ENCODE results near the gene BRINP1. TPM values are rescaled to one million over a fixed set of nuclear protein-coding genes. Genes with fewer than 3 reads are reported as not detected.

The BRINP1 gene
- total RNA-seq, 2 experiments from 2014 or later, result not detected

DNA sequence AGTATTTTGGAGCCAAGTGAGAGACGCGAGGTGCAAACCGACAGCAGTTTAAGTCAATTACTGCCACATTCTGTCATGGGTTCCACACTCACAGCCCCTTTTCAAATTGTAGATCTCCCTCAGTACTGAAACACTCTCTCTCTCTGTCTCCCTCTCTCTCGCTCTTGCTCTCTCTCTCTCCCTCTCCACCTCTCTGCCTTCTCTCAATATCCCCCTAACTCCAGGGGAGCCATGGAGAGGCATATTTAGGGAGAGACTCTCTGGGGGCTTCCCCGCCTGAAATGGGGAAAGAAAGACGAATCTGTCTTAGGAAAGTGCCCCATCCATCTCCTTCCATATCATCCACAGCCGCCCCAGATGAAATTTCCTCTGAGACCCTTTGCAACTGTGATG lies 1.6 kb downstream of the BRINP1 start:
- peaks cover 1% of the 10 kb centered on the region for H3K36me3 Mint-ChIP-seq
- DNase-seq, result no peak
- peaks cover 7% of the 10 kb centered on the region for H3K9me3 Mint-ChIP-seq
- H3K4me1 Mint-ChIP-seq (ENCODE audit: low read depth), result peaks cover 3% of the 10 kb centered on the region
- peaks cover 33% of the 10 kb centered on the region for H3K27me3 Mint-ChIP-seq
- intact Hi-C loops (cut with micrococcal nuclease), result no loop called here
- CTCF ChIA-PET, result interaction anchor here (0.6 kb wide), 1 partner anchor 447 kb away, joined by 4 read pairs; no protein-coding TSS in a partner anchor
- H3K4me3 Mint-ChIP-seq, result no peak overlapping the region
- H3K27ac Mint-ChIP-seq, result no peak overlapping the region
- POLR2A ChIA-PET, result no interaction called here

- Mint-ChIP-seq H3K9me3 (peaks cover 9% of the 10 kb centered on the region), H3K27me3 (peaks cover 33% of the 10 kb centered on the region), H3K27ac (no peak overlapping the region), H3K4me1 (ENCODE audit: low read depth) (peaks cover 3% of the 10 kb centered on the region), H3K4me3 (no peak overlapping the region), H3K36me3 (peaks cover 1% of the 10 kb centered on the region)
- intact Hi-C loops (cut with micrococcal nuclease), result no loop called here
- DNase-seq, result no peak
- ChIA-PET POLR2A (no interaction called here), CTCF (interaction anchor here (0.6 kb wide), 1 partner anchor 446 kb away, joined by 4 read pairs; no protein-coding TSS in a partner anchor)
These were observed 2.1 kb downstream of the BRINP1 start for GRCh38 chr9:119366909-119367682.

- Mint-ChIP-seq H3K27ac (no peak overlapping the region), H3K4me3 (no peak overlapping the region), H3K36me3 (peaks cover 1% of the 10 kb centered on the region), H3K9me3 (peaks cover 6% of the 10 kb centered on the region), H3K4me1 (ENCODE audit: low read depth) (peaks cover 3% of the 10 kb centered on the region), H3K27me3 (peaks cover 27% of the 10 kb centered on the region)
- ChIA-PET CTCF (no interaction called here), POLR2A (no interaction called here)
- intact Hi-C loops (cut with micrococcal nuclease), result no loop called here
- no peak for DNase-seq
These were observed 3.8 kb downstream of the BRINP1 start for GRCh38 chr9:119365291-119366027.

- intact Hi-C loops (cut with micrococcal nuclease), result no loop called here
- H3K4me1 Mint-ChIP-seq (ENCODE audit: low read depth), result no peaks in the 10 kb centered on the region
- H3K27ac Mint-ChIP-seq, result no peak overlapping the region
These were observed 9.0 kb downstream of the BRINP1 start for GRCh38 chr9:119360237-119360636.

GRCh38 chr9:119357336-119358096 lies 11.7 kb downstream of the BRINP1 start:
- ChIA-PET CTCF (no interaction called here), POLR2A (no interaction called here)
- DNase-seq, result no peak
- intact Hi-C loops (cut with micrococcal nuclease), result no loop called here
- H3K4me1 Mint-ChIP-seq (ENCODE audit: low read depth), result no peaks in the 10 kb centered on the region
- no peaks in the 10 kb centered on the region for H3K36me3 Mint-ChIP-seq
- no peak overlapping the region for H3K4me3 Mint-ChIP-seq
- no peaks in the 10 kb centered on the region for H3K27me3 Mint-ChIP-seq
- peaks cover 4% of the 10 kb centered on the region for H3K9me3 Mint-ChIP-seq
- no peak overlapping the region for H3K27ac Mint-ChIP-seq

More at GRCh38 chr9:119360237-119360636, 9.0 kb downstream of the BRINP1 start:
- DNase-seq, result no peak
- no peaks in the 10 kb centered on the region for H3K36me3 Mint-ChIP-seq
- H3K27me3 Mint-ChIP-seq, result no peaks in the 10 kb centered on the region
- peaks cover 5% of the 10 kb centered on the region for H3K9me3 Mint-ChIP-seq
- ChIA-PET POLR2A (no interaction called here), CTCF (no interaction called here)
- no peak overlapping the region for H3K4me3 Mint-ChIP-seq

- H3K4me3 Mint-ChIP-seq, result no peak overlapping the region
- no peak for DNase-seq
- no peaks in the 10 kb centered on the region for H3K4me1 Mint-ChIP-seq (ENCODE audit: low read depth)
- H3K27ac Mint-ChIP-seq, result no peak overlapping the region
- ChIA-PET CTCF (no interaction called here), POLR2A (no interaction called here)
- no peaks in the 10 kb centered on the region for H3K36me3 Mint-ChIP-seq
- peaks cover 5% of the 10 kb centered on the region for H3K9me3 Mint-ChIP-seq
- intact Hi-C loops (cut with micrococcal nuclease), result no loop called here
- no peaks in the 10 kb centered on the region for H3K27me3 Mint-ChIP-seq
These were observed 19.8 kb downstream of the BRINP1 start for GRCh38 chr9:119349351-119349825.

- Mint-ChIP-seq H3K36me3 (no peaks in the 10 kb centered on the region), H3K4me3 (no peak overlapping the region), H3K27me3 (no peaks in the 10 kb centered on the region), H3K9me3 (no peaks in the 10 kb centered on the region), H3K27ac (no peak overlapping the region), H3K4me1 (ENCODE audit: low read depth) (no peaks in the 10 kb centered on the region)
- ChIA-PET CTCF (no interaction called here), POLR2A (no interaction called here)
- DNase-seq, result no peak
- intact Hi-C loops (cut with micrococcal nuclease), result no loop called here
These were observed 25.9 kb downstream of the BRINP1 start for GRCh38 chr9:119343059-119343990.

GRCh38 chr9:119339056-119339455 lies 30.2 kb downstream of the BRINP1 start:
- H3K9me3 Mint-ChIP-seq, result peaks cover 2% of the 10 kb centered on the region
- intact Hi-C loops (cut with micrococcal nuclease), result no loop called here
- no peak for DNase-seq
- H3K4me1 Mint-ChIP-seq (ENCODE audit: low read depth), result no peaks in the 10 kb centered on the region
- POLR2A ChIA-PET, result no interaction called here
- H3K27me3 Mint-ChIP-seq, result no peaks in the 10 kb centered on the region
- H3K36me3 Mint-ChIP-seq, result no peaks in the 10 kb centered on the region
- no peak overlapping the region for H3K4me3 Mint-ChIP-seq
- no peak overlapping the region for H3K27ac Mint-ChIP-seq
- CTCF ChIA-PET, result no interaction called here

GRCh38 chr9:119337573-119337972 lies 31.7 kb downstream of the BRINP1 start:
- Mint-ChIP-seq H3K27me3 (no peaks in the 10 kb centered on the region), H3K4me1 (ENCODE audit: low read depth) (no peaks in the 10 kb centered on the region), H3K4me3 (no peak overlapping the region), H3K9me3 (peaks cover 3% of the 10 kb centered on the region), H3K36me3 (no peaks in the 10 kb centered on the region), H3K27ac (no peak overlapping the region)
- no peak for DNase-seq
- intact Hi-C loops (cut with micrococcal nuclease), result no loop called here
- CTCF ChIA-PET, result no interaction called here
- POLR2A ChIA-PET, result no interaction called here

- peaks cover 13% of the 10 kb centered on the region for H3K9me3 Mint-ChIP-seq
- CTCF ChIA-PET, result no interaction called here
These were observed 34.5 kb downstream of the BRINP1 start for GRCh38 chr9:119334745-119335144.

GRCh38 chr9:119333507-119334229 lies 35.6 kb downstream of the BRINP1 start:
- CTCF ChIA-PET, result no interaction called here
- H3K27ac Mint-ChIP-seq, result no peak overlapping the region
- H3K4me1 Mint-ChIP-seq (ENCODE audit: low read depth), result no peaks in the 10 kb centered on the region
- intact Hi-C loops (cut with micrococcal nuclease), result no loop called here
- no peaks in the 10 kb centered on the region for H3K27me3 Mint-ChIP-seq
- POLR2A ChIA-PET, result no interaction called here
- no peak overlapping the region for H3K4me3 Mint-ChIP-seq
- peaks cover 21% of the 10 kb centered on the region for H3K9me3 Mint-ChIP-seq
- DNase-seq, result no peak
- no peaks in the 10 kb centered on the region for H3K36me3 Mint-ChIP-seq

More at GRCh38 chr9:119334745-119335144, 34.5 kb downstream of the BRINP1 start:
- no peak for DNase-seq
- Mint-ChIP-seq H3K4me3 (no peak overlapping the region), H3K27ac (no peak overlapping the region), H3K36me3 (no peaks in the 10 kb centered on the region), H3K4me1 (ENCODE audit: low read depth) (no peaks in the 10 kb centered on the region), H3K27me3 (no peaks in the 10 kb centered on the region)
- POLR2A ChIA-PET, result interaction anchor here (0.5 kb wide), 1 partner anchor 36 kb away, joined by 3 read pairs; no protein-coding TSS in a partner anchor
- intact Hi-C loops (cut with micrococcal nuclease), result no loop called here
